ENCODE measurements around the gene LZTS2.

- no peak for TF ChIP-seq CTCF (conservative IDR thresholded peaks at IDR 0.05; ENCODE audit: low read length)
- no peak for TF ChIP-seq EZH2phosphoT487 (IDR thresholded peaks at IDR 0.05; ENCODE audit: borderline replicate concordance)
Measured at GRCh38 chr10:100996678-100997359, 2.8 kb upstream of the LZTS2 start.
